GM21717 (cell line): Measurements from ENCODE around the gene VANGL2.

Experiments
- ATAC-seq: cut with Tn5 transposase; IDR thresholded peaks from one replicate; pipeline ENCODE4 v1.9.1; 2021; ENCODE audit warnings: mild to moderate bottlenecking, moderate library complexity; ENCODE audit not compliant: unreplicated experiment

Gene VANGL2

GRCh38 chr1:160454371-160455152, 54.2 kb downstream of the VANGL2 start:
- no peak for ATAC-seq

GRCh38 chr1:160455153-160455517, 54.8 kb downstream of the VANGL2 start:
- no peak for ATAC-seq

GRCh38 chr1:160459056-160459455, 58.7 kb downstream of the VANGL2 start:
- ATAC-seq = no peak

- no peak for ATAC-seq
Observed at GRCh38 chr1:160459687-160460086, 59.3 kb downstream of the VANGL2 start.

GRCh38 chr1:160460214-160460642, 59.9 kb downstream of the VANGL2 start:
- ATAC-seq = peak; percentile 44

GRCh38 chr1:160460683-160461287, 60.4 kb downstream of the VANGL2 start:
- ATAC-seq = no peak

GRCh38 chr1:160465123-160465522, 64.8 kb downstream of the VANGL2 start:
- ATAC-seq = no peak

- ATAC-seq = no peak
Observed at GRCh38 chr1:160466961-160467360, 66.6 kb downstream of the VANGL2 start.

GRCh38 chr1:160467576-160467975, 67.2 kb downstream of the VANGL2 start:
- no peak for ATAC-seq

GRCh38 chr1:160471253-160471652, 70.9 kb downstream of the VANGL2 start:
- ATAC-seq = no peak

- no peak for ATAC-seq
Observed at GRCh38 chr1:160472112-160472511, 71.7 kb downstream of the VANGL2 start.

- ATAC-seq = no peak
Observed at GRCh38 chr1:160474392-160475242, 74.3 kb downstream of the VANGL2 start.
